Stimulated activated CD4-positive, alpha-beta T cell treated with anti-CD3 and anti-CD28 coated beads, Interleukin-4, amount 100 ng/mL, for 1 hour (primary cell): ENCODE results near the gene IL1RN.

Experiments used
- DNase-seq: peaks from one replicate; pipeline ENCODE4 v3.0.0-alpha.2; 2020

IL1RN gene

DNA sequence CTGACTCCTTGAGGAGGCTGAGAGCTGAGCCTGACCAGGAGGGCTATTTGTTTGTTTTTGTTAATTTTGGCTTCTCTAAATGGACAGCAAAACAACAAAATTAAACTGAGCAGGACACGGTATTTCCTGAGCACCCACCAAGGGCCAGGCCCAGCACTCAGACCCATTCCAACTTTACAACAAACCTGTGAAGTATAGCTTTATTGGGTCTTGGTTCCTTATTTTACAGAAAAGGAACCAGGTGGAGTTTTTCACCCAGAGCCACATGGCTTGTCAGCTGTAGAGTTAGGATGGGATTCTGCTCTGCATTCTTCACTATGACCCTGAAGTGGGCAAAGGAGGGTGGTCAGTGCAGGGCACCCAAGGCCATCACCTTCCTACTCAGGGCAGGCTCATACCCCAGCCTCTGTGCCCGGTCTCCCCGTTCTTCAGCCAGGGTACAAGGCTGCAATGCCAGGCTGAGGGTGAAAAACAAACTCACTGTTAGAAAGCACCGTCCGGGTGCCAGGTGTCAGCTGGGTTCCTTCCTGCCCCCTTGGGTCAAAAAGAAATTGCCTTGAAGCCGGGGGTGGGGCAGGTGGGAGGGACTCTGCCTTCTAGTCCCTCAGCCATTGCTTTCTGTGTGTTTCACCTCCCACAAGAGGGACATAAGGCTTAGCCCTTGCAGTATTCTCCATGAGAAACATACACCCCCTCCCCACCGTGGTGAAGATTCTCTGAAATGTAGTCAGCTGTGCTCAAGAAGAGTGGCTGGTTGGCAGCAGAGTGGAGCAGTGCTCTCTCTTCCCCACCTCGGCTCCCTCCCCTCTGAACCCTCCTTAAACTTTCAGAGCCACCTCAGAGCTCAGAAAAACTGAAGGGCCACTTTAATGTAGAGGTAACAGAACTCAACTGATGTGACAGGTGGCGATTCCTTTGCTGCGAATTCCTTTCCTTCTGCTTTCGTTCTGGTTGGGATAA, 48.6 kb downstream of the IL1RN start:
- peak; percentile 30 for DNase-seq

DNA sequence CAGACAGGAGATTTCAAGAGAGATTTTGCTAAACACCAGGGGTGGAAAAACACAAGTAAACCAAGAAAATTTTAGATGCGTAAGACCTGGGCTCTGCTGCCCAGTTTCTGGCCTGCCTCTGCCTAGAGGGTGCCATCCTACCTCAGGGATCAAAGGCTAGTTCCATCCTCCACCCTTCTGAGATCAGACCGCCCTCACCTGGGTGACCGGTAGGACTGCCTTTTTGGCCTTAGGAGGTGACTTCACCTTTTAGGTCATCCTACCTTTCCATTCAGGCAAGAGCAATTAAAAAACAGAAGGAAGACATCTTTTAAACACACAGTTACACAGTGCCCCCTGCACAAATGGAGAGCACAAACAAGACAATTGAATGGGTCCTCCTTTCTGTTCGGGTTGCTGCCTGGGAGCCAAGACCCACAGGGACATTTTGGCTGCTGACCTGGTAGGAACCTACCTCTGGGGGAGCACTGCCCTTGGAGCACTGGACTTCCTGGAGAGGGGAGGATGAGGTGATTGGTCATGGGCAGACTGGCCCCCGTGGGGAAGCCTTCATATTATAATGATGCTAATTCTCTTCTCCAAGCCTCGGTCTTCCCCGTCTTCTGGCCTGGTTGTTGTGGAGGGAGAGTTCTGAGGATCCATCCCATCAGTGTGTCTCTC, 49.4 kb downstream of the IL1RN start:
- no peak for DNase-seq

GRCh38 chr2:113178069-113178746, 50.8 kb downstream of the IL1RN start:
- no peak for DNase-seq

DNA sequence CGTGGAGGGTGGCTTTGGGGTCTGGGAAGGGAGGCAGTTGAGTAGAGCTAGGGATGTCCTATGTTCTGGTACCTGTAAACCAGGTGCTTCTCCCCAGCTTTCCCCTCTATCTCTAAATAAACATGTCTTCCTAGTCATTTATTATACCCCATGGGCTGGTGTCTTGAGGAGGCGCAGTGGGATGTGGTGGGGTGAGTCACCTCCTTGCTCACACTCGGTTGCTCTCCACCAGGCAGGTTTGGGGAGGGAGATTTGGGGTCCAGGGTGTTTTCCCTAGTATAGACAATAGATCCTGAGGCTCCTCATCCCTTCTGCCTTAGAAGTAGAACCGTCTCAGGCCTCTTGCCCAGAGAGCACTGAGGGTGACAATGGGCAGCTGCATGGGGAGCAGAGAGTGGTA, 51.5 kb downstream of the IL1RN start:
- DNase-seq = peak; percentile 52

GRCh38 chr2:113179446-113180045, 52.1 kb downstream of the IL1RN start:
- no peak for DNase-seq

DNA sequence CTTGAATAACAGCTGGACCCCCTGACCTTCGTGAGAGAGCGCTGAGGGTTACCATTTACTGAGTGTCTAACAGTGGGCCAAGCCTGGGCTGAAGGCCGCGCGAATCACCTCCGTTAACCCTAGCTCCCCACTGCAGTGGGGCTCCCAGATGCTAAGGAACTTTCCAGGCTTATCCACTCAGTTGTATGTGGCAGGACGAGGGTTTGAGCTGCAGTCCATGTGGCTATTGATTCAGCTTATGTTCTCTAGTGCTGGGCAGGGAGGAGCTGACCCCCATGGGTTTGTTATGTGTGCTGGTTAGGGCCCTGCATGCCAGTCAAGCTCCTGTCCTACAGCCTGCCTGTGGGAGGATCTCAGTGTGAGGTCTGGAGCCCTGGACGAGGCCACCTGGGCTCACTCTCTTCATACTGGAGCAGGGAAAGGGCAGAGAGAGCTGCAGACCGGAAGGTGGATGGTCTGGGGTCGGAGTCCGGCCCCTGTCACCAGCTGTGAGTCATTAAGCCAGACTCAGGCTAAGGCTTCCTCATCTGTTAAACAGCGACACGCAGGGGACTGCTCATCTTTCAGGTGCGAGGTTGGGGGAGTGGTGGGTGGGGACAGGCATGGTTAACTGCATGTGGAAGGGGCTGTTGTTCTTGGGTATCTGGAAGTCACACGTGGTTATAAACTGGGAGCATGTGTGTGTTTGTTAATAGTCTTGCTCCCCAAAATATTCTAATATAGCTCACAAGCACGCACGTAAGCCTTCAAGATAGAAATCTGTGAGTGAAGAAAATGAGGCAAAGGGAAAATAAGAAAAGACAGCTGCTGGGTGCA, 52.9 kb downstream of the IL1RN start:
- peak; percentile 27 for DNase-seq

DNA sequence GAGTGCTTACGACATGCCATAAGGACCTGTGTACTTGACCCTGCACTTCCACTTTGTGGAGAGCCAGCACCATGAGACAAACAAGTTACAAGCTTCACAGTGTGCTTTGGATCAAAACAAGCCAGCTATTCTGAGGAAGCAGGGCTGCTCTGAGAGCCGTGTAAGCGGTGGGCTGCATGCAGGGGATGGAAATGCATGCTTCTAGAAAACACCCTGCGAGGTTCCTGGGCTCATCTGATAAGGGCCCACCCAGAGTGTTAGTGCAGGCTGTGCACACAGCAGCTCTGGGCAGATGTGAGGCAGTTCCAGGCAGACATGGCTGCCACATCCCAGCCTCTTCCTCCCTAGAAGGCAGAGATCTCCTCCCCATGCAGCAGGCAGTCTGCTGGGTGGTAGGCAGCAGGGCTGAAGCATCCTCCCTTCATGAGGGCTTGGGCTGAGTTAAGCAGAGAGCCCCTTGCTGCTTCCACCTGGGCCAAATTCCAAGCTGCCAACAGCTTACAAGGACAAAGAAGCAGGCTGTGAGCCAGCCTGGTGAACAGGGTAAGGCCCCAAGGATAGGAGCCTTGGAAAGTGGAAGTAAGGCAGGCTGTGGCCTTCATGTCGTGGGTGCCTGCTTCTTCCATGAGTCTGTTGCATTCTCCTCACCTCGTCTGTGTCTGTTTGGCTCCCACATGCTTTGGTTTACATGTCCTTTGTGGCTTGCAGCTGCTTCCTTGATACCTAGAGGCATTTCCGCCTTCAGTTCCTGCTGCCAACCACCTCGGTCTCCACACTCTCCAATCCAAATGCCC, 54.1 kb downstream of the IL1RN start:
- DNase-seq = no peak

DNA sequence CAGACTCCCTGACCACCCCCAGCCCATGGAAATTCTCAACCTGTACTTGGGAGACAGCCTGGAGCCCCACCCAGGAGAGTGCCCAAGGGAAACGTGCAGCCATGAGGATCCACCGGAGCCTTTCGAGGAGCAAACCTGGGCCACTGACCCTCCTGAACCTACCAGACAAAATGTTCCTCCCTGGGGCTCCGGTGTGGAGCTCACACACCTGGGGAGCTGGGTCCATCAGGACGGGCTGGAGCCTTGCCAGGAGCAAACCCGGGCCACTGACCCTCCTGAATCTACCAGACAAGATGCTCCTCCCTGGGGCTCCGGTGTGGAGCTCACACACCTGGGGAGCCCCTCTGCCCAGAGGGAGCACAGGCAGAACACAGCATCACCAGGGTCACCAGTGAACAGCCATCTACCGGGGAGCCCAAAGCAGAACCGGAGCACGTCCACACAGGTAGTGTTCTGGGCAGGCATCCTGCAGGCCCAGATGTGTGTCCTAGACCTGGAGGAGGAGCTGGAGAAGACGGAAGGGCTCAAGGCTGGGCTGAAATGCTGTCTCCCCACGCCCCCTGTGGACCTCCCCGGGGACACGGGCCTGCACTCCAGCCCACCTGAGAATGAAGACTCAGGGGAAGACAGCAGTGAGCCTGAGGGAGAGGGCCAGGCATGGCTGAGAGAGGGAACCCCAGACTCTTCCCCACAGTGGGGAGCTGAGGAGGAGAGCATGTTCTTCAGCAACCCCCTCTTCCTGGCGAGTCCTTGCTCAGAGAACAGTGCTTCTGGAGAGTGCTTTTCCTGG, 55.3 kb downstream of the IL1RN start:
- no peak for DNase-seq

- no peak for DNase-seq
Measured at GRCh38 chr2:113183264-113183663, 55.9 kb downstream of the IL1RN start.
